Measurements from ENCODE around the gene ZNF234. TPM values are rescaled to one million over a fixed set of nuclear protein-coding genes. Genes with fewer than 3 reads are reported as not detected.
A peak's percentile ranks its signal among the peaks of the same experiment; 100 is the strongest.

Gene ZNF234
- polyA plus RNA-seq, 1 experiment: 6.5 TPM

DNA sequence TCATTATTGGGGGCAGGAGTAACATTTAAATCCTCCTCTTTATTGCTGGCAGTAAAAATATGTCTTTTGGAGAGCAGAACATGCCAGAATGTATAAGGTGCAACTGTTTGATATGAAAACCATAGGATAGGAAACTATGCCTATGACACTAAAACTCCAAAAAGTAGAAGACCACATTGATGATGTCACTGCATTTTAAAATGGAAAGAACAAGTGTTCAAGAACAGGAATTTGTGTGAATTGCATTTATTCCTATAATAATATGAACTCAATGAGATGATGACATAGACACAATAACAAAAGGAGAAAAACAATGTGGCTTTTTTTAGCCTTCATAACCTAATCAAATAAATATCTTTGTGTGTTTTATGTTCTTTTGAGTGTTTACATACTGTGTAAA lies 31.9 kb upstream of the ZNF234 start:
- H3K9me3 ChIP-seq (ENCODE audit: control insufficient read depth, insufficient read depth, low read length): peaks cover 31% of the 10 kb centered on the region
- TF ChIP-seq, protein P1, sequence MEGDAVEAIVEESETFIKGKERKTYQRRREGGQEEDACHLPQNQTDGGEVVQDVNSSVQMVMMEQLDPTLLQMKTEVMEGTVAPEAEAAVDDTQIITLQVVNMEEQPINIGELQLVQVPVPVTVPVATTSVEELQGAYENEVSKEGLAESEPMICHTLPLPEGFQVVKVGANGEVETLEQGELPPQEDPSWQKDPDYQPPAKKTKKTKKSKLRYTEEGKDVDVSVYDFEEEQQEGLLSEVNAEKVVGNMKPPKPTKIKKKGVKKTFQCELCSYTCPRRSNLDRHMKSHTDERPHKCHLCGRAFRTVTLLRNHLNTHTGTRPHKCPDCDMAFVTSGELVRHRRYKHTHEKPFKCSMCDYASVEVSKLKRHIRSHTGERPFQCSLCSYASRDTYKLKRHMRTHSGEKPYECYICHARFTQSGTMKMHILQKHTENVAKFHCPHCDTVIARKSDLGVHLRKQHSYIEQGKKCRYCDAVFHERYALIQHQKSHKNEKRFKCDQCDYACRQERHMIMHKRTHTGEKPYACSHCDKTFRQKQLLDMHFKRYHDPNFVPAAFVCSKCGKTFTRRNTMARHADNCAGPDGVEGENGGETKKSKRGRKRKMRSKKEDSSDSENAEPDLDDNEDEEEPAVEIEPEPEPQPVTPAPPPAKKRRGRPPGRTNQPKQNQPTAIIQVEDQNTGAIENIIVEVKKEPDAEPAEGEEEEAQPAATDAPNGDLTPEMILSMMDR (IDR thresholded peaks at IDR 0.05; ENCODE audit: low read depth, low read length): no peak
- POLR2A ChIA-PET: no interaction called here
- CTCF ChIA-PET: no interaction called here
- no peak overlapping the region for H3K27ac ChIP-seq (ENCODE audit: low read depth, low read length)
- no peak for DNase-seq (ENCODE audit: low read depth, low spot score)
- no peak overlapping the region for H3K4me3 ChIP-seq (ENCODE audit: low read depth, low read length)
- H3K27me3 ChIP-seq (ENCODE audit: control insufficient read depth, insufficient read depth, low read length): no peaks in the 10 kb centered on the region

DNA sequence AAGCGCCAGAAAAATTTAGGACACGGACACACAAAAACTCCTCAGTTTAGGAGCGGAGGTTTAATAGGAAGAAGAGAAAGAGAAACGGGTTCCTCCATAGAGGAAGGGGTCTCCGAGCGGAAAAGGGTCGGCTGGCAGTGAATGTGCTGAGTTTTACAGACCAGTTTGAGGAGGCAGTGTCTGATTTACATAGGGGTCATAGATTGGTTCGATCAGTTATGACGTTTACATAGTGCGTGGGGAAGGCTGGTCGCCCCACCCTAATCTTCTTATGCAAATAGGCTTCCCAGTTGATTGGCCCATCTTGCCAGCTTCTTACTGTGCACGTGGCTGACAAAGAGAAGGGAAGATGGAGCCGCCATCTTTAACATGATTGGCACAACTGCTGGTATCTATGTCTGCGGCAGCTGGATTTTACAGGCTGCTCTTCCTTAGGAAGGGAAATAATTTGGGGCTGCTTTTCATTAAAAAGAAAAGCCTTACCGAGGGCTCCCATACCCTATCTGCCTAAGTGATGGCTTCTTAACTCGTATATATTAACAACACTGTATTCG lies 29.4 kb upstream of the ZNF234 start:
- POLR2A ChIA-PET: interaction anchor here (1.3 kb wide), 1 partner anchor 18 kb away, joined by 3 read pairs; the partner anchor contains the start of gene ZNF224
- peak; percentile 67 for DNase-seq (ENCODE audit: low read depth, low spot score)
- CTCF ChIA-PET: interaction anchor here (0.7 kb wide), 1 partner anchor 120 kb away, joined by 3 read pairs; no protein-coding TSS in a partner anchor
- Histone ChIP-seq H3K27me3 (ENCODE audit: control insufficient read depth, insufficient read depth, low read length) (no peaks in the 10 kb centered on the region), H3K4me3 (ENCODE audit: low read depth, low read length) (peak overlapping the region; percentile 91), H3K27ac (ENCODE audit: low read depth, low read length) (peak overlapping the region; percentile 66), H3K9me3 (ENCODE audit: control insufficient read depth, insufficient read depth, low read length) (peaks cover 20% of the 10 kb centered on the region)
- TF ChIP-seq, protein P1 (IDR thresholded peaks at IDR 0.05; ENCODE audit: low read depth, low read length): no peak

DNA sequence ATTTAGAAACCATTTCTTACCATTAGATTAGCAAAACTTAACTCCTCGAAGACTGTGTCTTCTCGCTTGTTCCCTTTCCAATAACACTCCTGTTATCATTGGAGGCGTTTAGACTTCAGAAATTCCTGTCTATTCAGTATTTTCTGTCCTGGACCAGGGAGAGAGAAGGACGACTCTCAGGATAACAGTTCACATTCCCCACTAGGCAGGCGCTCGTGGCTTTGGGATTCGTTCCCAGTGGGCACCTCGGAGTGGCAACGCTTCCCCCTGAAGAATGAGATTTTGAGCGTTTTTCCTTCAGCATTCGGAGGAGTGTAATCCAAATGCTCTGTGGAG lies 28.6 kb upstream of the ZNF234 start:
- ChIA-PET CTCF (no interaction called here), POLR2A (interaction anchor here (0.9 to 1.5 kb wide), 4 partner anchors 18 to 286 kb away, joined by 3 to 8 read pairs (median 5); partner anchors contain the start of genes ZNF226 and ZNF283)
- DNase-seq (ENCODE audit: low read depth, low spot score): no peak
- Histone ChIP-seq H3K4me3 (ENCODE audit: low read depth, low read length) (peak overlapping the region; percentile 91), H3K27me3 (ENCODE audit: control insufficient read depth, insufficient read depth, low read length) (no peaks in the 10 kb centered on the region), H3K27ac (ENCODE audit: low read depth, low read length) (peak overlapping the region; percentile 59), H3K9me3 (ENCODE audit: control insufficient read depth, insufficient read depth, low read length) (peaks cover 12% of the 10 kb centered on the region)
- TF ChIP-seq, protein P1 (IDR thresholded peaks at IDR 0.05; ENCODE audit: low read depth, low read length): no peak

DNA sequence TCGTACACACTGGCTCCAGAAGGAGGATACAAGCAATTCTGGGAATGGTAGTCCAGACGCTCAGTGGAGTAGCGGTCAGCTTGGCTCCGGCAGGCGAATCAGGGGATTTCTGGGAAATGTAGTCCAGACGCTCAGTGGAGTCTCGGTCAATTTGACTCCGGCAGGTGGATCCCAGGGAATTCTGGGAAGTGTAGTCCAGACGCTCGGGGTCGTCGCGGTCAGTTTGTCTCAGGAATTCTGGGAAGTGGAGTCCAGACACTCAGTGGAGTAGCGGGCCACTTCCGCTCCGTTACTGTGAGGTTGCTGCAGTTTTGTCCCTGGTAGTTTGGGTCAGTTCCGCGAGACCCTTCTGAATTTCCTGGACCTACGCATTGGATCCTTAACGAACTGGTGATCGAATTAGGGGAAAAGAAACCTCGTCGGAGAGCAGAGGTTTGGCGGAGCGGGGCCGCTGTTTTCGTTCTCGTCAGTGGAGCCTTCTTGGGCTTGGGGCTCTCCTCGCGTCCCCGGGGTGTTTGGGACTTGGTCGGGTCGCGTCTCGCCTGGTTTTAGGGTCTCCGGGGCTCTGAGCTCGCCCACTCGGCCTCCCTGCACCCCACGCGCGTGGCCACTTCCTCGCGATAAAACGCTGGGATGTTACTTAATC lies 28.1 kb upstream of the ZNF234 start, which contains the start of gene ZNF225:
Gene ZNF225, plus strand, starts transcription at position 262 of the 646 bp plus-strand sequence. CDS start 2,429 bp downstream, outside the sequence.
- TF ChIP-seq, protein P1 (IDR thresholded peaks at IDR 0.05; ENCODE audit: low read depth, low read length): no peak; the same call in 1 of the 2 replicates
- ChIA-PET POLR2A (interaction anchor here (0.9 to 1.5 kb wide), 5 partner anchors 18 to 286 kb away, joined by 3 to 8 read pairs (median 5); partner anchors contain the start of genes ZNF224, ZNF226 and ZNF283), CTCF (no interaction called here)
- Histone ChIP-seq H3K9me3 (ENCODE audit: control insufficient read depth, insufficient read depth, low read length) (peaks cover 10% of the 10 kb centered on the region), H3K4me3 (ENCODE audit: low read depth, low read length) (peak within 1 kb of the TSS; percentile 91), H3K27me3 (ENCODE audit: control insufficient read depth, insufficient read depth, low read length) (no peaks in the 10 kb centered on the region), H3K27ac (ENCODE audit: low read depth, low read length) (peak within 1 kb of the TSS; percentile 82)
- peak; percentile 96 for DNase-seq (ENCODE audit: low read depth, low spot score)
